Measurements from ENCODE around the gene ACBD7. TPM values are rescaled to one million over a fixed set of nuclear protein-coding genes. Genes with fewer than 3 reads are reported as not detected.
A peak's percentile ranks its signal among the peaks of the same experiment; 100 is the strongest.

Gene ACBD7
- total RNA-seq, 4 donors from 2014 or later, result 0.23 to 0.38 TPM; not detected in 2

DNA sequence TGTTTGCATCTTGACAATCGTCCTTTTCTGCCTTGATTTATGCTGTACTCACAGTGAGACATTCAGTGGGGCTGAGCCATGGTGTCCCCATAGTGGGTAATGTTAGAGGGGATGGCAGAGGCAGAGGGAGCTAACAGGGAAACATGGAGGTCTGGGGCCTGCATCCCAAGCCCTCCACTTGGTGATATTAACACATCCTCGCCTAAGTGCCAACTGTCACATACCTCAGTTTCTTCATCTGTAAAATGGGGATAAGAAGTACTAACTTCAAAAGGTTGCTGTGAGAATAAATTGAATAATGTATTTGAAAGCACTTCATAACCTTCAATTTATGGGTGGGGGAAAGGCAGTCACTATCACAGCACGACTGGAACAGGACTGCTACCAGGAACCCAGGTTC, 36.3 kb upstream of the ACBD7 start:
- no peak overlapping the region for H3K4me3 ChIP-seq (ENCODE audit: low read depth, poor library complexity, severe bottlenecking)
- intact Hi-C loops (cut with DNase I; ENCODE audit: low total_unique reads), result no loop called here
- WGBS, 2 donors, result 82 to 87% methylated on average over 3 of the region's 3 CpGs
- no peak for DNase-seq (ENCODE audit: low spot score in 2 of 2)
- TF ChIP-seq, protein P1, sequence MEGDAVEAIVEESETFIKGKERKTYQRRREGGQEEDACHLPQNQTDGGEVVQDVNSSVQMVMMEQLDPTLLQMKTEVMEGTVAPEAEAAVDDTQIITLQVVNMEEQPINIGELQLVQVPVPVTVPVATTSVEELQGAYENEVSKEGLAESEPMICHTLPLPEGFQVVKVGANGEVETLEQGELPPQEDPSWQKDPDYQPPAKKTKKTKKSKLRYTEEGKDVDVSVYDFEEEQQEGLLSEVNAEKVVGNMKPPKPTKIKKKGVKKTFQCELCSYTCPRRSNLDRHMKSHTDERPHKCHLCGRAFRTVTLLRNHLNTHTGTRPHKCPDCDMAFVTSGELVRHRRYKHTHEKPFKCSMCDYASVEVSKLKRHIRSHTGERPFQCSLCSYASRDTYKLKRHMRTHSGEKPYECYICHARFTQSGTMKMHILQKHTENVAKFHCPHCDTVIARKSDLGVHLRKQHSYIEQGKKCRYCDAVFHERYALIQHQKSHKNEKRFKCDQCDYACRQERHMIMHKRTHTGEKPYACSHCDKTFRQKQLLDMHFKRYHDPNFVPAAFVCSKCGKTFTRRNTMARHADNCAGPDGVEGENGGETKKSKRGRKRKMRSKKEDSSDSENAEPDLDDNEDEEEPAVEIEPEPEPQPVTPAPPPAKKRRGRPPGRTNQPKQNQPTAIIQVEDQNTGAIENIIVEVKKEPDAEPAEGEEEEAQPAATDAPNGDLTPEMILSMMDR (IDR thresholded peaks at IDR 0.05), result no peak
- TF ChIP-seq POLR2A (IDR thresholded peaks at IDR 0.05), result no peak

DNA sequence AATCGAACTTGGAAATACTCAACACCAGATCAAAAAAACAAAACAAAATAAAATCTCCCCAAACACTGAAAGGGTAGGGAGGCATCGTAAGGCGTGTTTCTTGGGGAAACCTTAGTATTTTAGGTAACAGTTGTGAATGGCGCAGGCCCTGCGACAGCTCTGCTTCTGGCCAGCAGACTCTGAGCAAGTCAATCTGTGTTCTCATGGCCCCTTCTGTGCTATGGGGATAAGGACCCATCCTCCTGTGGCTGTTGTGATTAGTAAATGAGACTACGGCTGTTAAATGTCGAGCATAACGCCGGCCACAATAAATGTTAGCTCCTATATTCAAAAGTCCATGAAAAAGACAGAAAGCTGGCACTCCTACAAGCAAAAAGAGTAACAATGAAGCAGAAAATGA, 35.6 kb upstream of the ACBD7 start:
- DNase-seq (ENCODE audit: low spot score in 2 of 2), result no peak
- TF ChIP-seq POLR2A (IDR thresholded peaks at IDR 0.05), result no peak
- TF ChIP-seq, protein P1 (IDR thresholded peaks at IDR 0.05), result no peak
- WGBS, 2 donors, result 84 to 87% methylated on average over 9 of the region's 9 CpGs
- intact Hi-C loops (cut with DNase I; ENCODE audit: low total_unique reads), result no loop called here
- H3K4me3 ChIP-seq (ENCODE audit: low read depth, poor library complexity, severe bottlenecking), result no peak overlapping the region

DNA sequence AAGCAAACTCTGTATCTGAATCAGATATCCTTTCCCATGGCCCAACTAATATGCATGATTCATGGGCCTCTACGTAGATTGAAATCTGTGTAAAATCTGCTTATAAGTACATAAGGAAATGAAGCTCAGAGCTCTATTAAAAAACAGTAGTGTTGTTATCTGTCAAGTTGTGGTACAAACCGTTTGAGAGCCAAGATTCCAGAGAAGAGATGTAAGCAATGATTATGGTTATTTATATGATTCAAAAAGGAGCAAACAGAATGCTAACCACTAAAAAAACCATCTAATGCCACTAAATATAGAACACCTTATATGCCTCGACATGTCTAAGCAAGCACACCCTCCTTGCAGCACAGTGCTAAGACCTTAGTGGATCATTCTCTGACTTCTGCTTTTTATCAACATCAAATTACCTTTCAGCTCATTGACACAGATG, 35.2 kb upstream of the ACBD7 start:
- TF ChIP-seq, protein P1 (IDR thresholded peaks at IDR 0.05), result no peak
- TF ChIP-seq POLR2A (IDR thresholded peaks at IDR 0.05), result no peak
- intact Hi-C loops (cut with DNase I; ENCODE audit: low total_unique reads), result no loop called here
- 31 to 38% methylated on average over 3 of the region's 3 CpGs for WGBS, 2 donors
- H3K4me3 ChIP-seq (ENCODE audit: low read depth, poor library complexity, severe bottlenecking), result no peak overlapping the region
- no peak for DNase-seq (ENCODE audit: low spot score in 2 of 2)

DNA sequence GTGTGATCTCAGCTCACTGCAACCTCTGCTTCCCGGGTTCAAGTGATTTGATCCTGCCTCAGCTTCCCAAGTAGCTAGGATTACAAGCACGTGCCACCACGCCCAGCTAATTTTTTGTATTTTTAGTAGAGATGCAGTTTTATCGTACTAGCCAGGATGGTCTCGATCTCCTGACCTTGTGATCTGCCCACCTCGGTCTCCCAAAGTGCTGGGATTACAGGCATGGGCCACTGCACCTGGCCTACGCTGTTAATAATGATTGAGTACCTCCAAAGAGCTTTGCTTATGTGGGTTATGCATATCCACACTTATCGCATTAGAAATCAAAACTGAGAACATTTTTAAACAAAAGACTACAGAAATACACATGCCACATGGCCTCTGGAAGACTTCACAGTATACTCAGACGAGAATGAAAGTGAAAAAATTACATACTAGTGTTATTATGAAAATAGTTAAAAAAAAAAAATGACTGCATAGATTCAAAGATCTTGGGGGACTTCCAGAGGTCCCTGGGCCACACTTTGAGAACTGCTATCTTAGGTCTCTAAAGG, 34.0 kb upstream of the ACBD7 start:
- TF ChIP-seq, protein P1 (IDR thresholded peaks at IDR 0.05), result no peak
- no peak for TF ChIP-seq POLR2A (IDR thresholded peaks at IDR 0.05)
- H3K4me3 ChIP-seq (ENCODE audit: low read depth, poor library complexity, severe bottlenecking), result no peak overlapping the region
- 93 to 94% methylated on average over 9 of the region's 9 CpGs for WGBS, 2 donors
- intact Hi-C loops (cut with DNase I; ENCODE audit: low total_unique reads), result no loop called here
- peak in 1 of 2 donors; percentile 21 for DNase-seq (ENCODE audit: low spot score in 2 of 2)

DNA sequence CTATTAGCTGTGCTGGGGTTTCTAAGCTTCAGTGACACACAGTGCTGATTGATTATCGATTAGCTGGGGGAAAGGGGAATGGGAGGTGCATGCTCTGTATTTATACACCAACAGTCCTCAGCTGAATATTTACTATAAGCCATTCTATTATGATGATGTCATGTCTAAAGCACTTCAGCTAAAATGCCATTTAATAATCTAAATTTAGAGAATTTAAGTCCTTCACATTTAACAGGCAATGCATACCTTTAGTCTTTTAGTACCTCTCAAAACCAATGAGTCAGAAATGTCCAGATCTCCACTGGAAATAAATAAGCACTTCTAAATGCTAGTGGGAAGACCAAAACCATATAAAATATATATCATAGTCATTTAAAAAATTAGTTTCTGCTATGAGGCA, 33.1 kb upstream of the ACBD7 start:
- DNase-seq (ENCODE audit: low spot score in 2 of 2), result no peak
- no peak overlapping the region for H3K4me3 ChIP-seq (ENCODE audit: low read depth, poor library complexity, severe bottlenecking)
- WGBS, 2 donors, result 93 to 100% methylated on average over 1 of the region's 1 CpG
- no peak for TF ChIP-seq POLR2A (IDR thresholded peaks at IDR 0.05)
- TF ChIP-seq, protein P1 (IDR thresholded peaks at IDR 0.05), result no peak
- intact Hi-C loops (cut with DNase I; ENCODE audit: low total_unique reads), result no loop called here

DNA sequence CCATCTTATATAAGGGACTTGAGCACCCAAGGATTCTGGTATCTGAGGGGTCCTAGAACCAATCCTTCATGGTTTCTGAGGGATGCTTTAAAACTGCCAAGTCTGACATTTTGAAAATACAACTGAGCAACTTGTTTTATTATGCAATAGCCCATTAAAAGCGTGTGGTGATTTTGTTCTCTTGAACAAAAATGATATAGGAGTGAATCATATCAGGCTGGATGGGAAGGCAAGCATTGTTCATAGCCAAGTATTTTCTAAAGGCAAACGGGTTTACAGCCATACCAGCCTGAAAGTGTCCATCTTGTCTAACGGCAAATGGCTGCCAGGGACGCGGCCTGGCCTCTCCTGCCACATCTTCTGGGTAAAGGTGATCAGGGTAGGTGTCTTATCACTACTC, 31.9 kb upstream of the ACBD7 start:
- intact Hi-C loops (cut with DNase I; ENCODE audit: low total_unique reads), result no loop called here
- no peak for TF ChIP-seq POLR2A (IDR thresholded peaks at IDR 0.05)
- TF ChIP-seq, protein P1 (IDR thresholded peaks at IDR 0.05), result no peak
- WGBS, 2 donors, result 89 to 91% methylated on average over 5 of the region's 5 CpGs
- peak in 1 of 2 donors; percentile 26 for DNase-seq (ENCODE audit: low spot score in 2 of 2)
- no peak overlapping the region for H3K4me3 ChIP-seq (ENCODE audit: low read depth, poor library complexity, severe bottlenecking)
